GM21529 (cell line): ENCODE measurements around the gene EPG5.
"Not testable (repeated sequence)": the region's sequence is repeated elsewhere in the genome, so short reads cannot be mapped to it uniquely, and the experiment has no call there.

Source experiments
- ATAC-seq: cut with Tn5 transposase; IDR thresholded peaks from one replicate; pipeline ENCODE4 v1.9.1; 2021; ENCODE audit not compliant: unreplicated experiment

Gene EPG5

GRCh38 chr18:45870419-45870818 is 96.7 kb downstream of the EPG5 start:
- ATAC-seq = no peak

- ATAC-seq = no peak
Observed at GRCh38 chr18:45865466-45865865, 101.7 kb downstream of the EPG5 start.

GRCh38 chr18:45864081-45864480 is 103.0 kb downstream of the EPG5 start:
- no peak for ATAC-seq

- no peak for ATAC-seq
Observed at GRCh38 chr18:45863469-45863868, 103.7 kb downstream of the EPG5 start.

GRCh38 chr18:45861926-45862325 is 105.2 kb downstream of the EPG5 start:
- no peak for ATAC-seq

GRCh38 chr18:45860971-45861370 is 106.2 kb downstream of the EPG5 start:
- ATAC-seq = no peak

GRCh38 chr18:45860492-45860891 is 106.6 kb downstream of the EPG5 start:
- no peak for ATAC-seq

GRCh38 chr18:45859334-45859733 is 107.8 kb downstream of the EPG5 start:
- ATAC-seq = no peak

GRCh38 chr18:45856531-45856930 is 110.6 kb downstream of the EPG5 start:
- no peak for ATAC-seq

GRCh38 chr18:45854036-45854586 is 113.0 kb downstream of the EPG5 start:
- ATAC-seq = no peak

GRCh38 chr18:45852631-45853030 is 114.5 kb downstream of the EPG5 start:
- ATAC-seq = no peak

- no peak for ATAC-seq
Observed at GRCh38 chr18:45851161-45851925, 115.8 kb downstream of the EPG5 start.

GRCh38 chr18:45850021-45850420 is 117.1 kb downstream of the EPG5 start:
- no peak for ATAC-seq

- no peak for ATAC-seq
Observed at GRCh38 chr18:45849529-45849928, 117.6 kb downstream of the EPG5 start.

- ATAC-seq = not testable (repeated sequence)
Observed at GRCh38 chr18:45848643-45849042, 118.5 kb downstream of the EPG5 start.

- ATAC-seq = no peak
Observed at GRCh38 chr18:45847119-45847518, 120.0 kb downstream of the EPG5 start.

- no peak for ATAC-seq
Observed at GRCh38 chr18:45845410-45845809, 121.7 kb downstream of the EPG5 start.

GRCh38 chr18:45844938-45845337 is 122.2 kb downstream of the EPG5 start:
- no peak for ATAC-seq

GRCh38 chr18:45843019-45843418 is 124.1 kb downstream of the EPG5 start:
- no peak for ATAC-seq

- no peak for ATAC-seq
Observed at GRCh38 chr18:45841765-45842442, 125.2 kb downstream of the EPG5 start.

- ATAC-seq = no peak
Observed at GRCh38 chr18:45841060-45841764, 125.9 kb downstream of the EPG5 start.
